GM19468 (cell line): ENCODE data around the gene HHAT.

Experiments used
- ATAC-seq: cut with Tn5 transposase; IDR thresholded peaks from one replicate; pipeline ENCODE4 v1.9.1; 2021; ENCODE audit warnings: mild to moderate bottlenecking, moderate library complexity, moderate number of reproducible peaks; ENCODE audit not compliant: unreplicated experiment; ENCODE audit errors: extremely low read depth

HHAT gene

GRCh38 chr1:210313046-210313595, 15.6 kb upstream of the HHAT start:
- ATAC-seq: no peak

- no peak for ATAC-seq
These were observed 14.8 kb upstream of the HHAT start for GRCh38 chr1:210313921-210314320.

- ATAC-seq: no peak
These were observed 13.2 kb upstream of the HHAT start for GRCh38 chr1:210315529-210315928.

- no peak for ATAC-seq
These were observed 7.6 kb upstream of the HHAT start for GRCh38 chr1:210321131-210321530.

- ATAC-seq: no peak
These were observed 7.2 kb upstream of the HHAT start for GRCh38 chr1:210321552-210321951.

- ATAC-seq: no peak
These were observed 4.7 kb upstream of the HHAT start for GRCh38 chr1:210323957-210324356.

- ATAC-seq: no peak
These were observed 3.6 kb upstream of the HHAT start for GRCh38 chr1:210325026-210325670.

GRCh38 chr1:210328032-210328745, 513 bp upstream of the HHAT start:
- no peak for ATAC-seq

GRCh38 chr1:210330279-210330866, 1.7 kb downstream of the HHAT start:
- no peak for ATAC-seq

GRCh38 chr1:210332233-210332632, 3.5 kb downstream of the HHAT start:
- ATAC-seq: no peak

GRCh38 chr1:210332719-210333398, 4.2 kb downstream of the HHAT start:
- peak; percentile 78 for ATAC-seq

GRCh38 chr1:210335001-210335400, 6.3 kb downstream of the HHAT start:
- no peak for ATAC-seq

- ATAC-seq: no peak
These were observed 7.7 kb downstream of the HHAT start for GRCh38 chr1:210336362-210336761.

GRCh38 chr1:210339500-210339899, 10.8 kb downstream of the HHAT start:
- ATAC-seq: no peak

- no peak for ATAC-seq
These were observed 11.6 kb downstream of the HHAT start for GRCh38 chr1:210340311-210340710.

- no peak for ATAC-seq
These were observed 12.1 kb downstream of the HHAT start for GRCh38 chr1:210340841-210341240.

GRCh38 chr1:210342986-210343780, 14.5 kb downstream of the HHAT start:
- peak; percentile 37 for ATAC-seq

- ATAC-seq: no peak
These were observed 16.0 kb downstream of the HHAT start for GRCh38 chr1:210344706-210345105.

- peak; percentile 14 for ATAC-seq
These were observed 18.4 kb downstream of the HHAT start for GRCh38 chr1:210347112-210347511.

GRCh38 chr1:210351496-210351895, 22.8 kb downstream of the HHAT start:
- no peak for ATAC-seq
